Measurements from ENCODE around the gene MYMK.

MYMK gene

DNA sequence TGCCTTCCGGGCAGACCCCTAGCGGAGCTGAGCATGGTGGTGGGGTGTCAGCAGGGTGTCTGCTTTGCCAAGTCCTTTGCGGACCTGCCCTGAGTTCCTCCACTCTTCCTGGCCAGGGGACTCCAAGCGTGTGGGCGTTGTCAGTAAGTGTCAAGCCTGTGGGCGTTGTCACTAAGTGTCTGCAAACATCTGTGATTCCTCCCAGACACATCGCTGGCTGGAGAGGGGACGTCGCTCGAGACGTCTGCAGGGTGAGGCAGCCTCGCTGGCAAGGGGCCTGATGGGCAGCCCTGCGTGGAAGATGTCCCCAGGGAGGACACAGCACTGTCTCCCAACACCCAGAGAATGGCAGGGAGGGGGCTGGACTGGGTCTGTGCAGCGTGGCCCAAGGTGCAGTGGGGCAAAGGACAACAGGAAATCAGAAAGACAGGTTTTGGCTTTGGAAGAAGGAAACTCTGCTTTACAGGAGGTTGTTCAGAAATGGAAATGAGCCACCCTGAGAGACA is 38.6 kb upstream of the MYMK start:
- no peak for DNase-seq (ENCODE audit: low read depth)
- H3K4me3 ChIP-seq (ENCODE audit: low read length): no peak overlapping the region
- no peak for TF ChIP-seq CTCF (IDR thresholded peaks at IDR 0.05; ENCODE audit: insufficient read depth, low read depth, low read length, missing control alignments)

DNA sequence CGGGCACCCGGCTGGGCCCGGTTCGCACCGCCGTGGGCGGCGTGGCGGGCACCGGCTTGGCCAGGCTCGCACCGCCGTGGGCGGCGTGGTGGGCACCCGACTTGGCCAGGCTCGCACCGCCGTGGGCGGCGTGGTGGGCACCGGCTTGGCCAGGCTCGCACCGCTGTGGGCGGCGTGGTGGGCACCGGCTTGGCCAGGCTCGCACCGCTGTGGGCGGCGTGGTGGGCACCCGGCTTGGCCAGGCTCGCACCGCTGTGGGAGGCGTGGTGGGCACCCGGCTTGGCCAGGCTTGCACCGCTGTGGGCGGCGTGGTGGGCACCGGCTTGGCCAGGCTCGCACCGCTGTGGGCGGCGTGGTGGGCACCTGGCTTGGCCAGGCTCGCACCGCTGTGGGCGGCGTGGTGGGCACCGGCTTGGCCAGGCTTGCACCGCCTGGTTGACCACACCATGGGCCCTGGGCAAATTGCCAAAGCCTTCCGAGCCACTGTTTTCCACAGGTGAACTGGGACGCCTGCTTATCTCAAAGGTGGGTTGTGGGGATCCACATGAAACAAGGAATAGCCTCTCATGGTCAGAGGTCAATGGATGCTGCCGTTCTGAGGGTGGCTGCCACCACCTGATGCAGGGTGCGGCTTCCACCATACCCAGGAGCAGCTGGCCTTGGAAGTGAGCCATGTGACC is 38.0 kb upstream of the MYMK start:
- no peak for TF ChIP-seq CTCF (IDR thresholded peaks at IDR 0.05; ENCODE audit: insufficient read depth, low read depth, low read length, missing control alignments)
- DNase-seq (ENCODE audit: low read depth): no peak
- no peak overlapping the region for H3K4me3 ChIP-seq (ENCODE audit: low read length)

GRCh38 chr9:133561976-133562554 is 37.3 kb upstream of the MYMK start:
- H3K4me3 ChIP-seq (ENCODE audit: low read length): no peak overlapping the region
- no peak for TF ChIP-seq CTCF (IDR thresholded peaks at IDR 0.05; ENCODE audit: insufficient read depth, low read depth, low read length, missing control alignments)
- no peak for DNase-seq (ENCODE audit: low read depth)

- DNase-seq (ENCODE audit: low read depth): no peak
- no peak overlapping the region for H3K4me3 ChIP-seq (ENCODE audit: low read length)
- no peak for TF ChIP-seq CTCF (IDR thresholded peaks at IDR 0.05; ENCODE audit: insufficient read depth, low read depth, low read length, missing control alignments)
These were observed 36.2 kb upstream of the MYMK start for GRCh38 chr9:133560944-133561343.

GRCh38 chr9:133560311-133560710 is 35.6 kb upstream of the MYMK start:
- TF ChIP-seq CTCF (IDR thresholded peaks at IDR 0.05; ENCODE audit: insufficient read depth, low read depth, low read length, missing control alignments): no peak
- no peak overlapping the region for H3K4me3 ChIP-seq (ENCODE audit: low read length)
- DNase-seq (ENCODE audit: low read depth): no peak

DNA sequence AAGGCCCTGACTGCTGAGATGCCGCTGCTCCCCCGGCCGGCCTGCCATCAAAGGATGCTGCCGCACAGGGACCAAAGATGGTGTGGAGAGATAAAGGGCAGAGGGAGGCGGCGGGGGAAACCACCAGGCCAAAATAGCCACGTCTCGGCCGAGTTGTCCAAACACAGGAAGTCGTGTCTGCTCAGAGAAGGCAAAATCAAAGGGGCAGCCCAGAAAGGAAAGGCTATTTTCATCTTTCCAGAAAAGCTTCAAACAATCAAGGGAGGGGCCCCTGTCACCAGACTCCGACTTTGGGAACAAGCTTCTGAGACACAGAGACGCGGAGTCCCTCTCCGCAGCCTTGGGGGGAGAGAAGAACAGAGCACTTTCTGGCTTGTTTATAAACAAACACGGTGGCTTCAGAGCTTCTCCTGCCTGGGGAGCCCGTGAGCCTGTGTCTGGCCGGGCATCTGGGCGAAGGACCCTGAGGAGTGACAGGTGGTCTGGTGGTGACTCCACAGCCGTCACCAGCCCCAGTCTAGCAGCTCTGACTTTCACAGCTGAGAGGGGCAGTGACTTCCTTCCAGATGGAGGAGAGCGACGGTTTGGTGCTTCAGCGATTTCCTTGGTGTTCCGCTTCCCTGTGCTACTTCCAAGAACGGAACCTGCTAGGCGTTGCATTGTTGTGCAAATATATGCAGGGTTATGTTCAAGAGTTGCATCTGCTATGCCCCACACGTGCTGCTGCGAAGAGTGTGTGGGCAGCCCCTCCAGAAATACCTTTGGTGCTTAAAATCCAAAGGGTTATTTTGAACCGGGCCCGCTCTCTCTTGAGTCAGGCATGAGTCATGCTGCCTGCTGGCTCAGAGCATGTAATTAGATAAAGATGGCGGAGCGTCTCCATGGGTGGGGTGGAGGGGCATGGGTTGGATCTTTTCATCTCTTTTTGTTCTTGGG is 33.7 kb upstream of the MYMK start:
- no peak overlapping the region for H3K4me3 ChIP-seq (ENCODE audit: low read length)
- no peak for TF ChIP-seq CTCF (IDR thresholded peaks at IDR 0.05; ENCODE audit: insufficient read depth, low read depth, low read length, missing control alignments)
- peak; percentile 45 for DNase-seq (ENCODE audit: low read depth)
